HL-60/S4 (cell line): ENCODE results near the gene POLE.

ENCODE experiments used
- in situ Hi-C: fragments of 300-500 bp; cut with MboI; formaldehyde crosslinking; loops from 2 replicates; pipeline ENCODE4 v1.14.3; 2022; ENCODE audit warnings: low sequenced_read_pairs

POLE gene

GRCh38 chr12:132582582-132583410 lies 104.3 kb downstream of the POLE start:
- in situ Hi-C loops = no loop called here

GRCh38 chr12:132582058-132582420 lies 105.1 kb downstream of the POLE start:
- in situ Hi-C loops = no loop called here

- in situ Hi-C loops = no loop called here
These were observed 105.6 kb downstream of the POLE start for GRCh38 chr12:132581348-132582057.

- in situ Hi-C loops = no loop called here
These were observed 106.3 kb downstream of the POLE start for GRCh38 chr12:132580701-132581292.

GRCh38 chr12:132579744-132580143 lies 107.4 kb downstream of the POLE start:
- in situ Hi-C loops = no loop called here

- in situ Hi-C loops = no loop called here
These were observed 108.3 kb downstream of the POLE start for GRCh38 chr12:132578826-132579225.

- in situ Hi-C loops = no loop called here
These were observed 109.0 kb downstream of the POLE start for GRCh38 chr12:132578118-132578517.

GRCh38 chr12:132577191-132577920 lies 109.8 kb downstream of the POLE start:
- in situ Hi-C loops = no loop called here

GRCh38 chr12:132576701-132577100 lies 110.4 kb downstream of the POLE start:
- in situ Hi-C loops = no loop called here

GRCh38 chr12:132575661-132576060 lies 111.5 kb downstream of the POLE start:
- in situ Hi-C loops = no loop called here

GRCh38 chr12:132574271-132574996 lies 112.7 kb downstream of the POLE start:
- in situ Hi-C loops = no loop called here
